HepG2 (cell line): ENCODE results near the gene TPRN. TPM values are rescaled to one million over a fixed set of nuclear protein-coding genes. Genes with fewer than 3 reads are reported as not detected.
A peak's percentile ranks its signal among the peaks of the same experiment; 100 is the strongest.

Experiments used
- ARID2 ChIP-seq: sonication (generic); formaldehyde crosslinking; IDR thresholded peaks from 2 replicates; pipeline ENCODE4 v1.8.1; 2022; ENCODE audit warnings: mild to moderate bottlenecking, missing genetic modification reagents, borderline replicate concordance
- DNMT3B ChIP-seq: conservative IDR thresholded peaks from 2 replicates; pipeline ENCODE4 v1.6.1; 2016; ENCODE audit warnings: missing biosample characterization, control low read depth
- KAT8 ChIP-seq: IDR thresholded peaks from 2 replicates; pipeline ENCODE4 v1.6.1; 2016; ENCODE audit warnings: missing genetic modification reagents, missing compliant biosample characterization
- KDM3A ChIP-seq: IDR thresholded peaks from 2 replicates; pipeline ENCODE4 v1.6.1; 2018; ENCODE audit warnings: low read depth, missing compliant biosample characterization
- NR2F6 ChIP-seq, 2 experiments: IDR thresholded peaks; 2 replicates each; pipeline ENCODE4 v1.6.1; 2016; ENCODE audit warnings: antibody characterized with exemption in 1 of 2, mild to moderate bottlenecking in 1 of 2
- RFXANK ChIP-seq: IDR thresholded peaks from 2 replicates; pipeline ENCODE4 v1.6.1; 2016
- TGIF2 ChIP-seq: IDR thresholded peaks from 2 replicates; pipeline ENCODE4 v1.6.1; 2016; ENCODE audit warnings: control low read depth, missing compliant biosample characterization
- U2AF2 ChIP-seq: fragments of 200-400 bp; formaldehyde crosslinking; IDR thresholded peaks from 2 replicates; pipeline ENCODE4 v1.6.1; 2017; ENCODE audit warnings: low read depth, mild to moderate bottlenecking, low read length
- YEATS2 ChIP-seq: sonication (generic); formaldehyde crosslinking; IDR thresholded peaks from 2 replicates; pipeline ENCODE4 v1.4.0; 2020; ENCODE audit warnings: missing genetic modification reagents, borderline replicate concordance
- ZFP37 ChIP-seq: sonication (generic); formaldehyde crosslinking; IDR thresholded peaks from 2 replicates; pipeline ENCODE4 v1.4.0; 2020; ENCODE audit warnings: missing genetic modification reagents, borderline replicate concordance
- ZNF280B ChIP-seq: sonication (generic); formaldehyde crosslinking; IDR thresholded peaks from 2 replicates; pipeline ENCODE4 v1.5.0; 2020; ENCODE audit warnings: missing genetic modification reagents, mild to moderate bottlenecking, borderline replicate concordance
- ZNF570 ChIP-seq: sonication (generic); formaldehyde crosslinking; IDR thresholded peaks from 2 replicates; pipeline ENCODE4 v1.4.0; 2020; ENCODE audit warnings: mild to moderate bottlenecking, missing genetic modification reagents, borderline replicate concordance
- ZNF615 ChIP-seq: sonication (generic); formaldehyde crosslinking; IDR thresholded peaks from 2 replicates; pipeline ENCODE4 v1.5.0; 2020; ENCODE audit warnings: mild to moderate bottlenecking, missing genetic modification reagents, borderline replicate concordance
- ZNF777 ChIP-seq: sonication (generic); formaldehyde crosslinking; IDR thresholded peaks from 2 replicates; pipeline ENCODE4 v1.4.0; 2020; ENCODE audit warnings: missing genetic modification reagents
- polyA plus RNA-seq, 8 experiments: library from polyadenylated mRNA; depleted of rRNA in 3 of 8; stranded (reverse) in 7 of 8; unstranded in 1 of 8; fragments of >200 nt; fragmentation: Illumina TruSeq in 4 of 8; extraction: Trizol in 4 of 8; gene quantifications; 2 replicates each; pipeline versions ENCODE4 v1.2.1 to v1.2.3, GENCODE V29; 2011 to 2016; ENCODE audit warnings: low read depth in 4 of 8, missing spikeins in 1 of 8, mixed read lengths in 1 of 8; ENCODE audit not compliant: insufficient read depth in 1 of 8
- total RNA-seq, 5 experiments: library from RNA; depleted of rRNA; stranded (reverse); fragments of >200 nt; fragmentation: Illumina TruSeq; extraction: Trizol; gene quantifications; 2 replicates each; pipeline ENCODE4 v1.2.3, GENCODE V29; 2016; ENCODE audit warnings: low read depth in 1 of 5
- TF ChIP-seq, protein P1 (sequence below): sonication (generic); formaldehyde crosslinking; IDR thresholded peaks from 2 replicates; pipeline ENCODE4 v1.5.1; 2020; ENCODE audit warnings: missing genetic modification reagents, mild to moderate bottlenecking, borderline replicate concordance
- TF ChIP-seq, protein P2 (sequence below): sonication (generic); formaldehyde crosslinking; IDR thresholded peaks from 2 replicates; pipeline ENCODE4 v1.4.0; 2020; ENCODE audit warnings: missing genetic modification reagents, low read depth, mild to moderate bottlenecking, borderline replicate concordance

TPRN gene
- total and polyA plus RNA-seq, 2 of the 13 experiments (the other 11 are each of a cell fraction or from before 2014, with no cell fraction given): 10.1 to 19.2 TPM

- TF ChIP-seq, protein P1, sequence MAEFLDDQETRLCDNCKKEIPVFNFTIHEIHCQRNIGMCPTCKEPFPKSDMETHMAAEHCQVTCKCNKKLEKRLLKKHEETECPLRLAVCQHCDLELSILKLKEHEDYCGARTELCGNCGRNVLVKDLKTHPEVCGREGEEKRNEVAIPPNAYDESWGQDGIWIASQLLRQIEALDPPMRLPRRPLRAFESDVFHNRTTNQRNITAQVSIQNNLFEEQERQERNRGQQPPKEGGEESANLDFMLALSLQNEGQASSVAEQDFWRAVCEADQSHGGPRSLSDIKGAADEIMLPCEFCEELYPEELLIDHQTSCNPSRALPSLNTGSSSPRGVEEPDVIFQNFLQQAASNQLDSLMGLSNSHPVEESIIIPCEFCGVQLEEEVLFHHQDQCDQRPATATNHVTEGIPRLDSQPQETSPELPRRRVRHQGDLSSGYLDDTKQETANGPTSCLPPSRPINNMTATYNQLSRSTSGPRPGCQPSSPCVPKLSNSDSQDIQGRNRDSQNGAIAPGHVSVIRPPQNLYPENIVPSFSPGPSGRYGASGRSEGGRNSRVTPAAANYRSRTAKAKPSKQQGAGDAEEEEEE (CRISPR knock-in tag): no peak
- TF ChIP-seq DNMT3B: no peak
- TF ChIP-seq KAT8: no peak
- no peak for TF ChIP-seq RFXANK (CRISPR knock-in tag)
- TF ChIP-seq ZNF615 (CRISPR knock-in tag): no peak
- TF ChIP-seq ZNF777: no peak; the same call in 1 of the 2 replicates
- TF ChIP-seq YEATS2 (CRISPR knock-in tag): no peak
- no peak for TF ChIP-seq ARID2 (CRISPR knock-in tag)
- TF ChIP-seq, protein P2, sequence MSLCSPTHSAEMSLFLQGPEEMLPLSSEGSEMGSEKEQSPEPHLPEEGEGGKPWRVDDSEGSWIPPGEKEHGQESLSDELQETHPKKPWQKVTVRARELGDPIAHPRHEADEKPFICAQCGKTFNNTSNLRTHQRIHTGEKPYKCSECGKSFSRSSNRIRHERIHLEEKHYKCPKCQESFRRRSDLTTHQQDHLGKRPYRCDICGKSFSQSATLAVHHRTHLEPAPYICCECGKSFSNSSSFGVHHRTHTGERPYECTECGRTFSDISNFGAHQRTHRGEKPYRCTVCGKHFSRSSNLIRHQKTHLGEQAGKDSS: no peak
- peak; percentile 57; the same call in 1 of the 2 replicates for TF ChIP-seq ZFP37 (CRISPR knock-in tag)
- TF ChIP-seq NR2F6 (IDR thresholded peaks at IDR 0.05): peak; percentile 7; the same call in 1 of the 2 replicates
- TF ChIP-seq NR2F6 (CRISPR knock-in tag; IDR thresholded peaks at IDR 0.05): no peak
- TF ChIP-seq U2AF2: no peak
- no peak; the same call in 1 of the 2 replicates for TF ChIP-seq KDM3A (CRISPR knock-in tag)
- no peak for TF ChIP-seq ZNF280B (CRISPR knock-in tag)
- TF ChIP-seq TGIF2 (CRISPR knock-in tag): no peak
- no peak for TF ChIP-seq ZNF570
Measured at GRCh38 chr9:137235424-137236237, 35.1 kb upstream of the TPRN start (continued).
